Neural cell (in vitro differentiated cells): ENCODE measurements around the gene CBR3. TPM values are rescaled to one million over a fixed set of nuclear protein-coding genes. Genes with fewer than 3 reads are reported as not detected.

Experiments used
- H2AFZ ChIP-seq: fragments of 200-600, 300-800 bp; sonication (generic), shearing (Covaris generic); 2 replicates; pipeline ENCODE4 v1.6.0; 2014; ENCODE audit warnings: low read depth, mild to moderate bottlenecking, antibody characterized with exemption, low read length, moderate library complexity
- H3F3A ChIP-seq: fragments of 200-600 bp; shearing (Covaris generic); 2 replicates; pipeline ENCODE4 v1.6.1; 2016; ENCODE audit warnings: mild to moderate bottlenecking, moderate library complexity, mixed read lengths, antibody characterized with exemption, low read length; ENCODE audit not compliant: insufficient read depth, poor library complexity, severe bottlenecking
- H3K27ac ChIP-seq: fragments of 200-600, 300-800 bp; sonication (generic), shearing (Covaris generic); 2 replicates; pipeline ENCODE4 v1.5.1; 2014; ENCODE audit warnings: mild to moderate bottlenecking, low read length, moderate library complexity
- H3K27me3 ChIP-seq: fragments of 300-800, 200-600 bp; sonication (generic), shearing (Covaris generic); 2 replicates; pipeline ENCODE4 v1.6.0; 2014; ENCODE audit warnings: mild to moderate bottlenecking, low read depth, low read length, moderate library complexity; ENCODE audit not compliant: insufficient read depth
- H3K36me3 ChIP-seq: fragments of 300-800, 200-600 bp; sonication (generic), shearing (Covaris generic); 2 replicates; pipeline ENCODE4 v1.5.1; 2014; ENCODE audit warnings: mild to moderate bottlenecking, antibody characterized with exemption, low read length, moderate library complexity; ENCODE audit not compliant: insufficient read depth
- H3K4me2 ChIP-seq: fragments of 300-800, 200-600 bp; sonication (generic), shearing (Covaris generic); 2 replicates; pipeline ENCODE4 v1.6.0; 2014; ENCODE audit warnings: mild to moderate bottlenecking, low read length
- H3K4me3 ChIP-seq: fragments of 300-800, 200-600 bp; sonication (generic), shearing (Covaris generic); 2 replicates; pipeline ENCODE4 v1.5.1; 2014; ENCODE audit warnings: mild to moderate bottlenecking, low read length, moderate library complexity
- H3K79me2 ChIP-seq: fragments of 200-600 bp; shearing (Covaris generic); replicated peaks from 2 replicates; pipeline ENCODE4 v1.6.0; 2014; ENCODE audit warnings: mild to moderate bottlenecking, low read length, moderate library complexity; ENCODE audit not compliant: insufficient read depth
- H3K9ac ChIP-seq: fragments of 300-800, 200-600 bp; sonication (generic), shearing (Covaris generic); 2 replicates; pipeline ENCODE4 v1.6.1; 2016; ENCODE audit warnings: mild to moderate bottlenecking, low read length, mixed read lengths
- H3K9me2 ChIP-seq: fragments of 200-600 bp; shearing (Covaris generic); 2 replicates; pipeline ENCODE4 v1.6.1; 2016; ENCODE audit warnings: mild to moderate bottlenecking, low read length, mixed read lengths; ENCODE audit not compliant: insufficient read depth
- H3K9me3 ChIP-seq: fragments of 200-600, 300-800 bp; sonication (generic), shearing (Covaris generic); 2 replicates; pipeline ENCODE4 v1.6.1; 2016; ENCODE audit warnings: mild to moderate bottlenecking, mixed run types, low read length, moderate library complexity, mixed read lengths
- H4K20me1 ChIP-seq: fragments of 200-600 bp; shearing (Covaris generic); 2 replicates; pipeline ENCODE4 v1.6.1; 2016; ENCODE audit warnings: mild to moderate bottlenecking, mixed run types; ENCODE audit not compliant: insufficient read depth
- EP300 ChIP-seq: fragments of 450-650 bp; conservative IDR thresholded peaks from 2 replicates; pipeline ENCODE4 v1.6.1; 2014; ENCODE audit warnings: antibody characterized with exemption, mild to moderate bottlenecking, moderate library complexity; ENCODE audit not compliant: poor library complexity, severe bottlenecking
- EZH2 ChIP-seq: fragments of 200-600, 300-800 bp; shearing (Covaris generic), sonication (generic); IDR thresholded peaks from 2 replicates; pipeline ENCODE4 v1.6.1; 2014; ENCODE audit warnings: antibody characterized with exemption, low read length, borderline replicate concordance, mild to moderate bottlenecking; ENCODE audit not compliant: insufficient read depth, poor library complexity, severe bottlenecking
- MXI1 ChIP-seq: fragments of 450-650 bp; conservative IDR thresholded peaks from 2 replicates; pipeline ENCODE4 v1.6.1; 2014; ENCODE audit warnings: antibody characterized with exemption, mild to moderate bottlenecking; ENCODE audit not compliant: poor library complexity, severe bottlenecking
- POLR2AphosphoS5 ChIP-seq: IDR thresholded peaks from 2 replicates; pipeline ENCODE4 v1.6.1; 2012
- RAD21 ChIP-seq: fragments of 450-650 bp; conservative IDR thresholded peaks from 2 replicates; pipeline ENCODE4 v1.6.1; 2014; ENCODE audit warnings: antibody characterized with exemption, mild to moderate bottlenecking, moderate library complexity
- REST ChIP-seq: IDR thresholded peaks from 2 replicates; pipeline ENCODE4 v1.6.1; 2012; ENCODE audit warnings: borderline replicate concordance
- SMC3 ChIP-seq: fragments of 450-650 bp; conservative IDR thresholded peaks from 2 replicates; pipeline ENCODE4 v1.6.1; 2014; ENCODE audit warnings: antibody characterized with exemption, mild to moderate bottlenecking, moderate library complexity; ENCODE audit not compliant: poor library complexity
- TAF1 ChIP-seq: IDR thresholded peaks from 2 replicates; pipeline ENCODE4 v1.6.1; 2012; ENCODE audit warnings: low read depth
- polyA plus RNA-seq: library from polyadenylated mRNA; depleted of rRNA; stranded (reverse); fragments of >200 nt; gene quantifications from 2 replicates; pipeline ENCODE4 v1.2.3, GENCODE V29; 2014
- TF ChIP-seq, protein P1 (sequence below): fragments of 450-650 bp; IDR thresholded peaks from 2 replicates; pipeline ENCODE4 v1.5.1; 2014; ENCODE audit warnings: antibody characterized with exemption, mild to moderate bottlenecking, moderate library complexity; ENCODE audit not compliant: poor library complexity, severe bottlenecking

The CBR3 gene
- polyA plus RNA-seq, 1 donor from 2014 or later, result not detected

DNA sequence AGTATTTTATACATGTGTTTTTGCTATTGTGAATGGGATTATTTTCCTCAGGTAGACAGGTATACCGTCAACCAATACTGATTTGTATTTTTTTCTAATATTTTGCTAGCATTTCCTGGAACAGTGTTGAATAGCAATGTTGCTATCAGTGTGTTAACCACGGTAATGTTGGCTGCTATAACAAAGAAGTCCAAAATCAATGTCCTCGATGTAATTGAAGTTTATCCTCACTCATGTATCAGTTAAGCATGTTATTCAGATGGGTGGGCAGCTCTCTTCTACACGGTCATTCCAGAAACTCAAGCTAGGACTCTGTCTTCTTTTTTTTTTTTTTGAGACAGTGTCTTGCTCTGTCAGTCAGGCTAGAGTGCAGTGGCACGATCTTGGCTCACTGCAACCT is 46.1 kb downstream of the CBR3 start:
- no peak overlapping the region for H3K4me3 ChIP-seq
- H3K36me3 ChIP-seq, result no peaks in the 10 kb centered on the region
- no peaks in the 10 kb centered on the region for H3F3A ChIP-seq
- H3K79me2 ChIP-seq, result no peaks in the 10 kb centered on the region
- TF ChIP-seq RAD21 (no peak), REST (no peak), MXI1 (no peak), POLR2AphosphoS5 (no peak), SMC3 (no peak), EP300 (no peak)
- TF ChIP-seq, protein P1, sequence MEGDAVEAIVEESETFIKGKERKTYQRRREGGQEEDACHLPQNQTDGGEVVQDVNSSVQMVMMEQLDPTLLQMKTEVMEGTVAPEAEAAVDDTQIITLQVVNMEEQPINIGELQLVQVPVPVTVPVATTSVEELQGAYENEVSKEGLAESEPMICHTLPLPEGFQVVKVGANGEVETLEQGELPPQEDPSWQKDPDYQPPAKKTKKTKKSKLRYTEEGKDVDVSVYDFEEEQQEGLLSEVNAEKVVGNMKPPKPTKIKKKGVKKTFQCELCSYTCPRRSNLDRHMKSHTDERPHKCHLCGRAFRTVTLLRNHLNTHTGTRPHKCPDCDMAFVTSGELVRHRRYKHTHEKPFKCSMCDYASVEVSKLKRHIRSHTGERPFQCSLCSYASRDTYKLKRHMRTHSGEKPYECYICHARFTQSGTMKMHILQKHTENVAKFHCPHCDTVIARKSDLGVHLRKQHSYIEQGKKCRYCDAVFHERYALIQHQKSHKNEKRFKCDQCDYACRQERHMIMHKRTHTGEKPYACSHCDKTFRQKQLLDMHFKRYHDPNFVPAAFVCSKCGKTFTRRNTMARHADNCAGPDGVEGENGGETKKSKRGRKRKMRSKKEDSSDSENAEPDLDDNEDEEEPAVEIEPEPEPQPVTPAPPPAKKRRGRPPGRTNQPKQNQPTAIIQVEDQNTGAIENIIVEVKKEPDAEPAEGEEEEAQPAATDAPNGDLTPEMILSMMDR, result no peak
- H3K9me2 ChIP-seq, result no peaks in the 10 kb centered on the region
- H3K27me3 ChIP-seq, result no peaks in the 10 kb centered on the region
- H3K9me3 ChIP-seq, result no peaks in the 10 kb centered on the region
- H3K4me2 ChIP-seq, result no peak overlapping the region
- H2AFZ ChIP-seq, result no peak overlapping the region
- no peak overlapping the region for H3K9ac ChIP-seq
- H3K27ac ChIP-seq, result no peak overlapping the region
- H4K20me1 ChIP-seq, result no peaks in the 10 kb centered on the region

- Histone ChIP-seq H3K9me3 (no peaks in the 10 kb centered on the region), H3K4me2 (no peak overlapping the region), H3K79me2 (no peaks in the 10 kb centered on the region), H4K20me1 (no peaks in the 10 kb centered on the region), H3K4me3 (no peak overlapping the region), H3K9ac (no peak overlapping the region), H3K27me3 (no peaks in the 10 kb centered on the region), H3K9me2 (no peaks in the 10 kb centered on the region), H3K27ac (no peak overlapping the region), H3K36me3 (no peaks in the 10 kb centered on the region), H3F3A (no peaks in the 10 kb centered on the region), H2AFZ (no peak overlapping the region)
- TF ChIP-seq RAD21, result no peak
- no peak for TF ChIP-seq REST
- TF ChIP-seq SMC3, result no peak
- no peak for TF ChIP-seq POLR2AphosphoS5
- no peak for TF ChIP-seq EP300
- TF ChIP-seq, protein P1, result no peak
- TF ChIP-seq EZH2, result no peak
- TF ChIP-seq TAF1, result no peak
- no peak for TF ChIP-seq MXI1
Observed at GRCh38 chr21:36183144-36183795, 48.4 kb downstream of the CBR3 start.
